COLO829 (cell line): ENCODE data around the gene STAC.
"Not testable (repeated sequence)": the region's sequence is repeated elsewhere in the genome, so short reads cannot be mapped to it uniquely, and the experiment has no call there.

ENCODE experiments used
- DNase-seq: peaks from one replicate; pipeline ENCODE4 v3.0.0; 2012; ENCODE audit warnings: low spot score

STAC gene

GRCh38 chr3:36411587-36411986 lies 31.3 kb downstream of the STAC start:
- DNase-seq, result no peak

GRCh38 chr3:36416599-36416998 lies 36.3 kb downstream of the STAC start:
- no peak for DNase-seq

- no peak for DNase-seq
Observed at GRCh38 chr3:36417237-36417636, 36.9 kb downstream of the STAC start.

DNA sequence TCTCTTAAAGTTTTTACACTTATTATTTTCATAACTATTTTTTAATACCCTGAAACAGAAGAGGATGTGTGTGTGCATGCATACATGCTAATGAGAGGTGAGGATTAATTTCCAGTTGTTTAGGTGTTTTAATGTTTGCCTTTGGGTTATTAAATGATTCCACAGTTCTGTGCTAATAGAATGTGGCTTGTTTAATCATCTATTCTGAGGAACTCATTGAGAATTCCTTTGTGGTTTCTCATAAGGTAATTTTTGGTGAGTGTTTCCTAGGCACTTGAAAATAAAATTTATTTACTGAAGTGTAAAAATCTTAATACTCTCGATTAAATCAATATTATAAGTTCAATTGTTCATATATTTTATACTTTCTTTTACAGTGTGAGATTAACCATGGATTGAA lies 38.0 kb downstream of the STAC start:
- DNase-seq, result no peak

- no peak for DNase-seq
Observed at GRCh38 chr3:36428445-36428844, 48.1 kb downstream of the STAC start.

- DNase-seq, result no peak
Observed at GRCh38 chr3:36429986-36430485, 49.7 kb downstream of the STAC start.

GRCh38 chr3:36433511-36433910 lies 53.2 kb downstream of the STAC start:
- no peak for DNase-seq

DNA sequence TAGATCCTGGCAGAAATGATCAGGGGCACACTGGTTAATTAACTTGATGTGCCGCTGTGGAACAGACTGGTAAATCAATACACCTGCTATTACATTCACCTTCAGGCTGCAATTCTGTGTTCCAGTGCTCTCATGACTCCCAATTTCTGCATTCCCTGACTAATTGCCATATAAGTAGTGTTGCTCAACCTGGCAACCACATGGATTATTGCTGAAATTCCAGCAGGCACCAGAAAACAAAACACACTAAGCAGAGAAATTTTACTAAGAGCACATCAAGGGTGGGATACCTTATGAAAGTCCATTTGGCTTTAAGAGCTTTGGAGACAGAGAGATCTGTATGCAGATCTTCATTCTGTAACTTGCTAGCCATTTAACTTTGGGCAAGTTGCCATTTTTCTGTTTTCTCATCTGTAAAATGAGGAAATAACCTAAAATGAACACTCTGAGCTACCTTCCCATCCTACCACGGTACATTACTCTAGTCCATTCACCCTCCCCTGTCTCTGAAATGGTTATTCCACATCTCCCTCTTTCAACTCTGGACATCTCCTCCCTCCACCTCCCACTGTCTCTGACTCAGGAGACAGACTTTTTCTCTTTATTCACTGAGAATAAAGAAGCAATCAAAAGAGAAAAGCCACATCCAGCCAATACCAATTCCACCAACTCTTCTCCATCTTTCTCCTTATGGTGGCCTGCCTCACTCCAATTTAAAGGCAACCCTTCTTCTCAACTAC lies 54.6 kb downstream of the STAC start:
- no peak for DNase-seq

GRCh38 chr3:36443028-36443686 lies 62.9 kb downstream of the STAC start:
- DNase-seq, result no peak

- no peak for DNase-seq
Observed at GRCh38 chr3:36444909-36445308, 64.6 kb downstream of the STAC start.

GRCh38 chr3:36446276-36446675 lies 66.0 kb downstream of the STAC start:
- no peak for DNase-seq

GRCh38 chr3:36447061-36447460 lies 66.8 kb downstream of the STAC start:
- no peak for DNase-seq

DNA sequence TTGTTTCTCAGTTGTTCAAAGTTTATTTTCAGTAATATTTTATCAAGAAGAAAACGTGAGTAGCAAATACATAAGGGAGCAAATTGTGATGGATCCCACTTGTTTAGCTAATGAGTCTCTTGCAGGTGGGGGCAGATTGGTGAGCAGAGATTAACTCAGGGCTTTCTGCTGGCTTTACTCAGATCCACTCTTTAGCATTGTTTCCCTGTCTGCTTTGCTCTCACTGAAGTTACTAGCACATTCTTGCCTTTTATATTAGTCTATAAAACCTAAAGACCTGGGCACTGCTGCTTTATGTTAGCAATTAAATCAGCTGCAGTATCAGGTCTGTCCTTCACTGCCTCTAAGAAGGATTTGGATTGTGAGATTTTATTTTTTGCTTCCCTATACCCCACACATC lies 71.5 kb downstream of the STAC start:
- no peak for DNase-seq

DNA sequence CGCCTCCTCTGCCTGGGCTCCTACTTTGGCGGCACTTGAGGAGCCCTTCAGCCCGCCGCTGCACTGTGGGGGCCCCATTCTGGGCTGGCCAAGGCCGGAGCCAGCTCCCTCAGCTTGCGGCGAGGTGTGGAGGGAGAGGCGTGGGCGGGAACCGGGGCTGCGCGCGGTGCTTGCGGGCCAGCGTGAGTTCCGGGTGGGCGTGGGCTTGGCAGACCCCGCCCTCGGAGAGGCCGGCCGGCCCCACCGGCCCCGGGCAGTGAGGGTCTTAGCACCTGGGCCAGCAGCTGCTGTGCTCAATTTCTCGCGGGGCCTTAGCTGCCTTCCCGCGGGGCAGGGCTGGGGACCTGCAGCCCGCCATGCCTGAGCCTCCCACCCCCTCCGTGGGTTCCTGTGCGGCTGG lies 72.9 kb downstream of the STAC start:
- not testable (repeated sequence) for DNase-seq

DNA sequence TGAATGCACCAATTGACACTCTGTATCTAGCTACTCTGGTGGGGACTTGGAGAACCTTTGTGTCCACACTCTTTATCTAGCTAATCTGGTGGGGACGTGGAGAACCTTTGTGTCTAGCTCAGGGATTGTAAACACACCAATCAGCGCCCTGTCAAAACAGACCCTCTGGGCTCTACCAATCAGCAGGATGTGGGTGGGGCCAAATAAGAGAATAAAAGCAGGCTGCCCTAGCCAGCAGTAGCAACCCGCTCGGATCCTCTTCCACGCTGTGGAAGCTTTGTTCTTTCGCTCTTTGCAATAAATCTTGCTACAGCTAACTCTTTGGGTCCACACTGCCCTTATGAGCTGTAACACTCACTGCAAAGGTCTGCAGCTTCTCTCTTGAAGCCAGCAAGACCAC lies 73.6 kb downstream of the STAC start:
- DNase-seq, result not testable (repeated sequence)

DNA sequence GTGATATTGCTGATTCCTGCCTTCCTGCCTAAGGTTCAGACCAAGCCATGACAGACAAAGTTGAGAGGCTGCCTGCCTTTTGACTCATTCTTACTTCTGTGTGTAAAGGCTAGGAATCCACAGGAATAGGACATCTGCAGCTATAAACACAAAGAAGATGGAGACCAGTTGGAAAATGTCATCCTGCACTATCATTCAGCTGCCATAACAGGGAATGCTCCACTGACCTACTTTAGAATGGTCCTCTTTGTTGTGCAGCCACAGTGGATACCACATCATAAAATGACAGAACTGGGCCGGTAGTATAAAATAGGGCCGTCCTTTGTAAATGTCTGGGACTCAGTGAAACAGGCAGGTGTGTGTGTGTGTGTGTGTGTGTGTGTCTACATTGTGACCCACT lies 75.1 kb downstream of the STAC start:
- DNase-seq, result no peak

GRCh38 chr3:36456784-36457183 lies 76.5 kb downstream of the STAC start:
- no peak for DNase-seq

GRCh38 chr3:36457667-36458066 lies 77.4 kb downstream of the STAC start:
- DNase-seq, result no peak

DNA sequence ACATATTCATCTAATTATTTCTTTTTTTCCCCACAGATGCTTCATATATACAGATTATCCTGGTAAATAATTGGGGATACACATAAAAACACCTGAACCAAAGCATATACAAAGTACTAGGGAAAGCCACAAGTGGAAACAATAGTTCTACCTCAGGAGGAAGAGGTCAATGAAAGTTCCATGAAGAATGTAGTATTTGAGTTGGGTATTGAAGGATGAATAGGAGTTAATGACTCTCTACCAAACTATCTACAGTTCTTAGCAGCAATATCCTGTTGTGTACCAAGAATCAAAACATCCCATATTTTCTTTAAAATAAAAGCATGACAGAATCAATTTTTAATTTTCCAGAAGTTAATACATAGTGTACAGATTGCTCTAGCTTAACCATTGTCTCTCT lies 78.9 kb downstream of the STAC start:
- DNase-seq, result no peak

DNA sequence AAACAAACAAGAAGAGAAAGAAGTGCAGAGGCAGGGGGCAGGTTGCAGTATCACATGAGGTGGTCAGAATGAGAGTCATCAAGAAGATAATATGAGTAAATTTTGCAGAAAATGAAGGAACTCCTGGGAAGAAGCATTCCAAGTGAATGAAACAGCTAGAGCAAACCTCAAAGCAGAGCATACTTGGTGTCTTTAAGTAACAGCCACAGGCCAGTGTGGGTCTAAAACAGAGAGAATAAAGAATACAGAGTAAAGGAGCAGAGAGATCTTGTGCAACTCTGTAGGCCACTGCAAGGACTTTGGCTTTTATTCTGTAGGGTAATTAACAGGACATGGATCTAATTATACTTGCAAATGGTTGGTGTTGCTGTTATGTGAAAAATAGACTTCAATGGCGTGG lies 81.3 kb downstream of the STAC start:
- no peak for DNase-seq

DNA sequence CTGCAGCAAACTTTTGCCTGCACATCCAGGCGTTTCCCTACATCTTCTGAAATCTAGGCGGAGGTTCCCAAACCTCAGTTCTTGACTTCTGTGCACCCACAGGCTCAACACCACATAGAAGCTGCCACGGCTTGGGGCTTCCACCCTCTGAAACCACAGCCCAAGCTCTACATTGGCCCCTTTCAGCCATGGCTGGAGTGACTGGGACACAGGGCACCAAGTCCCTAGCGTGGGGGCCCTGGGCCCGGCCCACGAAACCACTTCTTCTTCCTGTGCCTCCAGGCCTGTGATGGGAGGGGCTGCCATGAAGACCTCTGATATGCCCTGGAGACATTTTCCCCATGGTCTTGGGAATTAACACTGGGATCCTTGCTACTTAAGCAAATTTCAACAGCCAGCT lies 91.7 kb downstream of the STAC start:
- not testable (repeated sequence) for DNase-seq

GRCh38 chr3:36475558-36475957 lies 95.3 kb downstream of the STAC start:
- no peak for DNase-seq

- DNase-seq, result no peak
Observed at GRCh38 chr3:36476286-36476942, 96.1 kb downstream of the STAC start.
